Endodermal cell (in vitro differentiated cells): ENCODE results near the gene PFN3. TPM values are rescaled to one million over a fixed set of nuclear protein-coding genes. Genes with fewer than 3 reads are reported as not detected.

Experiments used
- DNase-seq: peaks from one replicate; pipeline ENCODE4 v3.0.0-alpha.2; 2017
- H3K27ac ChIP-seq: 2 replicates; pipeline ENCODE4 v1.5.1; 2013; ENCODE audit warnings: mild to moderate bottlenecking, low read depth, low read length, moderate library complexity
- H3K27me3 ChIP-seq: 2 replicates; pipeline ENCODE4 v1.6.1; 2013; ENCODE audit warnings: mild to moderate bottlenecking, low read length, moderate library complexity; ENCODE audit not compliant: insufficient read depth, control insufficient read depth, poor library complexity, severe bottlenecking
- H3K36me3 ChIP-seq: 2 replicates; pipeline ENCODE4 v1.7.0; 2013; ENCODE audit warnings: mild to moderate bottlenecking, low read length, moderate library complexity; ENCODE audit not compliant: control insufficient read depth, insufficient read depth
- H3K4me1 ChIP-seq: one replicate; pipeline ENCODE4 v1.7.0; 2013; ENCODE audit warnings: low read length; ENCODE audit not compliant: control insufficient read depth, insufficient read depth
- H3K4me3 ChIP-seq: 2 replicates; pipeline ENCODE4 v1.5.1; 2013; ENCODE audit warnings: mild to moderate bottlenecking, low read length, moderate library complexity
- H3K9ac ChIP-seq: 2 replicates; pipeline ENCODE4 v1.6.1; 2013; ENCODE audit warnings: mild to moderate bottlenecking, low read length, moderate library complexity; ENCODE audit not compliant: poor library complexity, severe bottlenecking; ENCODE audit errors: extremely low read depth
- H3K9me3 ChIP-seq: 2 replicates; pipeline ENCODE4 v1.6.1; 2013; ENCODE audit warnings: mild to moderate bottlenecking, low read length, moderate library complexity; ENCODE audit not compliant: control insufficient read depth
- H3K27ac Mint-ChIP-seq: 2 replicates; pipeline ENCODE4 v1.8.0; 2020; ENCODE audit warnings: mixed read lengths
- H3K27me3 Mint-ChIP-seq: 2 replicates; pipeline ENCODE4 v1.8.0; 2021; ENCODE audit warnings: mild to moderate bottlenecking, mixed read lengths; ENCODE audit not compliant: insufficient read depth
- H3K36me3 Mint-ChIP-seq: 2 replicates; pipeline ENCODE4 v1.8.0; 2020; ENCODE audit warnings: low read depth, mixed read lengths
- H3K4me1 Mint-ChIP-seq: 2 replicates; pipeline ENCODE4 v1.8.0; 2020; ENCODE audit warnings: mixed read lengths
- H3K4me3 Mint-ChIP-seq: 2 replicates; pipeline ENCODE4 v1.8.0; 2020; ENCODE audit warnings: mild to moderate bottlenecking, moderate library complexity, mixed read lengths
- H3K9me3 Mint-ChIP-seq: 2 replicates; pipeline ENCODE4 v1.8.0; 2020; ENCODE audit warnings: mild to moderate bottlenecking, mixed read lengths
- CTCF ChIP-seq: fragments of 200-600 bp; sonication (generic); conservative IDR thresholded peaks from 2 replicates; pipeline ENCODE4 v1.5.0; 2021; ENCODE audit warnings: antibody characterized with exemption, mild to moderate bottlenecking
- WGBS, 2 experiments: methylation state at CpG; one replicate each; pipeline versions ENCODE4 v1.1.5 to v1.1.7; 2013; ENCODE audit warnings: missing lambda C conversion rate in 2 of 2, mixed read lengths in 1 of 2; ENCODE audit not compliant: insufficient coverage in 1 of 2, insufficient read length in 1 of 2; 5-methylcytosine and 5-hydroxymethylcytosine counted together
- total RNA-seq, 2 donors: library from RNA; stranded (reverse); fragmentation: NEBNext Ultra II Directional in 1 of 2; extraction: Animal tissue kit (Norgen Biotek cat#: 25700) in 1 of 2; gene quantifications; 2 replicates in 1 of 2; 3 replicates in 1 of 2; pipeline ENCODE4 v1.2.1, GENCODE V29; 2021

The PFN3 gene
- total RNA-seq, 2 donors from 2014 or later, result not detected

- Mint-ChIP-seq H3K27me3 (peaks cover 9% of the 10 kb centered on the region), H3K4me1 (peaks cover 16% of the 10 kb centered on the region), H3K9me3 (no peaks in the 10 kb centered on the region), H3K36me3 (peaks cover 6% of the 10 kb centered on the region), H3K4me3 (peak overlapping the region; percentile 74), H3K27ac (peak overlapping the region; percentile 98)
- H3K36me3 ChIP-seq, result no peaks in the 10 kb centered on the region
- no peak for TF ChIP-seq CTCF
- WGBS, 2 experiments, result 0 to 1% methylated on average over 21 to 52 of the region's 52 CpGs
- peak overlapping the region; percentile 87 for H3K27ac ChIP-seq
- no peaks in the 10 kb centered on the region for H3K9me3 ChIP-seq
- peak; percentile 100 for DNase-seq
- H3K9ac ChIP-seq, result peak overlapping the region; percentile 57
- H3K4me1 ChIP-seq, result no peaks in the 10 kb centered on the region
- H3K4me3 ChIP-seq, result peak overlapping the region; percentile 83
- no peaks in the 10 kb centered on the region for H3K27me3 ChIP-seq
Observed at GRCh38 chr5:177425801-177426565, 25.5 kb upstream of the PFN3 start.

- peaks cover 9% of the 10 kb centered on the region for H3K27me3 Mint-ChIP-seq
- 49 to 63% methylated on average over 13 of the region's 13 CpGs for WGBS, 2 experiments
- DNase-seq, result no peak
- H3K9me3 Mint-ChIP-seq, result no peaks in the 10 kb centered on the region
- Histone ChIP-seq H3K27me3 (no peaks in the 10 kb centered on the region), H3K4me3 (peak overlapping the region; percentile 83), H3K4me1 (no peaks in the 10 kb centered on the region), H3K9ac (peak overlapping the region; percentile 57), H3K36me3 (no peaks in the 10 kb centered on the region), H3K9me3 (no peaks in the 10 kb centered on the region), H3K27ac (peak overlapping the region; percentile 87)
- no peak for TF ChIP-seq CTCF
- peak overlapping the region; percentile 74 for H3K4me3 Mint-ChIP-seq
- peak overlapping the region; percentile 98 for H3K27ac Mint-ChIP-seq
- H3K36me3 Mint-ChIP-seq, result peaks cover under 1% of the 10 kb centered on the region
- peaks cover 22% of the 10 kb centered on the region for H3K4me1 Mint-ChIP-seq
Observed at GRCh38 chr5:177425196-177425800, 24.8 kb upstream of the PFN3 start.

- Mint-ChIP-seq H3K27me3 (peaks cover 9% of the 10 kb centered on the region), H3K4me3 (no peak overlapping the region), H3K4me1 (peaks cover 23% of the 10 kb centered on the region), H3K27ac (no peak overlapping the region), H3K9me3 (no peaks in the 10 kb centered on the region), H3K36me3 (no peaks in the 10 kb centered on the region)
- Histone ChIP-seq H3K9ac (no peak overlapping the region), H3K4me3 (no peak overlapping the region), H3K27ac (no peak overlapping the region), H3K36me3 (no peaks in the 10 kb centered on the region), H3K27me3 (no peaks in the 10 kb centered on the region), H3K9me3 (no peaks in the 10 kb centered on the region), H3K4me1 (no peaks in the 10 kb centered on the region)
- 87 to 93% methylated on average over 2 of the region's 2 CpGs for WGBS, 2 experiments
- TF ChIP-seq CTCF, result no peak
- DNase-seq, result no peak
Observed at GRCh38 chr5:177423671-177424070, 23.2 kb upstream of the PFN3 start.
